ENCODE measurements around the gene GRAMD4. TPM values are rescaled to one million over a fixed set of nuclear protein-coding genes. Genes with fewer than 3 reads are reported as not detected.

Gene GRAMD4
- total RNA-seq, 1 experiment from 2014 or later, result 19.8 TPM

DNA sequence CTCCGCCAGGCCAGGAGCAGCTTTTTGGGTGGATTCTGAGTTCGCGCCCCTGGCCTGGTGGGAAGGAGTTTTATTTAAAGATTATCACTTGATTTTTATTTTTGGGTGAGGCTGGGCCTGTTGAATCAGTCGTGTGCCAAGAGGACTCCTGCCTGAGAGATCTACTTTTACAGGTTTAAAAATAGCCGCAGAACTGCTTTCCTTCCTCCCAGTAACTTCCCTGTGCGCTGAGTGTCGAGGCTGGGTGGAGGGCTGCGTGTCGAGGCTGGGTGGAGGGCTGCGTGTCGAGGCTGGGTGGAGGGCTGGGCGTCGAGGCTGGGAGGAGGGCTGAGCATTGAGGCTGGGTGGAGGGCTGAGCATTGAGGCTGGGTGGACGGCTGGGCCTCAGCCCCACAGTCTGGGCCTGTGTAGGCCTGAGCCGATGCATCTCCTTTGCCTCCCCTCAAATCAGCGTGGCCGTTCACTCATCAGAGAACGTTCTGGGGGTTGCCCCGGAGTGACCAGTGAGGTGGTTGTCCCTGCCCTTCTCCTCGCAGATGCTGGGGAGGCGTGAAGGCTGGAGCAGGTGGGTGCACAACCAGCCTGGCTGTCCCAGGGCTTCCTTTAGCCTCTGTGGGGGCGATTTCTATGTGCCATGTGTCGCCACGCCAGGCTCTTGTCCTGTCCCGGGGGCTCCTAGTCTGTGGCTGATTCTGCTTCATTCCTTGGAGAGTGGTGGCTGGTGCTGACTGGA, 30.1 kb downstream of the GRAMD4 start:
- H3K4me3 Mint-ChIP-seq, result no peak overlapping the region

More for the DNA sequence above, 30.1 kb downstream of the GRAMD4 start:
- no peak overlapping the region for H4K8ac ChIP-seq (replicated peaks; ENCODE audit: insufficient read length, low read depth, low read length)
- no peak overlapping the region for H3K4ac ChIP-seq (ENCODE audit: low read depth, low read length)
- H2AK5ac ChIP-seq (ENCODE audit: insufficient read length, low read length), result no peak overlapping the region
- no peak for DNase-seq
- no peak overlapping the region for H3K9ac ChIP-seq (ENCODE audit: extremely low read depth, insufficient read length, low read length)
- no peak overlapping the region for H3K56ac ChIP-seq (ENCODE audit: insufficient read length, low read depth, low read length)
- no peaks in the 10 kb centered on the region for H3K23me2 ChIP-seq (ENCODE audit: insufficient read length, low read depth, low read length, poor library complexity, severe bottlenecking)
- H4K20me1 ChIP-seq (ENCODE audit: control insufficient read depth, insufficient read depth, insufficient read length), result no peaks in the 10 kb centered on the region
- Mint-ChIP-seq H3K27me3 (ENCODE audit: low read depth) (no peaks in the 10 kb centered on the region), H3K27ac (peak overlapping the region in 2 of 3 experiments; percentile 12 to 77; a peak in 2 of 7 replicates), H3K4me1 (peaks cover 7 to 12% of the 10 kb centered on the region in 2 experiments), H3K9me3 (no peaks in the 10 kb centered on the region), H3K36me3 (ENCODE audit: insufficient read depth in 1 of 3, low read depth in 3 of 3) (peaks cover 0 to 3% (median 0%) of the 10 kb centered on the region in 3 experiments; a peak in 1 of 7 replicates)
- H3K27ac ChIP-seq (ENCODE audit: insufficient read length, low read depth, low read length), result no peak overlapping the region
- no peaks in the 10 kb centered on the region for H3K4me1 ChIP-seq (ENCODE audit: insufficient read depth, low read length)
- H2AFZ ChIP-seq (ENCODE audit: low read length), result no peak overlapping the region
- H3K18ac ChIP-seq (ENCODE audit: insufficient read length, low read depth, low read length), result no peak overlapping the region
- no peak overlapping the region for H3T11ph ChIP-seq (ENCODE audit: low read length)
- H4K91ac ChIP-seq (ENCODE audit: insufficient read length, low read depth, low read length), result no peak overlapping the region
- no peak overlapping the region for H2BK12ac ChIP-seq (ENCODE audit: insufficient read length, low read depth, low read length)
- no peaks in the 10 kb centered on the region for H3K9me3 ChIP-seq (ENCODE audit: control insufficient read depth, low read depth, low read length)
- H3K27me3 ChIP-seq (ENCODE audit: insufficient read depth, low read length), result no peaks in the 10 kb centered on the region
- no peaks in the 10 kb centered on the region for H3K79me1 ChIP-seq (ENCODE audit: insufficient read depth, low read depth, low read length, poor library complexity, severe bottlenecking)
- H3K23ac ChIP-seq (ENCODE audit: insufficient read length, low read depth, low read length), result no peak overlapping the region
- H3K14ac ChIP-seq (ENCODE audit: insufficient read depth, low read length), result no peak overlapping the region; the same call in 1 of the 2 replicates
- no peaks in the 10 kb centered on the region for H3K79me2 ChIP-seq (ENCODE audit: insufficient read depth, low read length)
- no CpG with 5 or more reads among the region's 25 CpGs for WGBS (ENCODE audit: extremely low coverage, insufficient read length, low lambda C conversion rate)
- H3K4me2 ChIP-seq (ENCODE audit: insufficient read depth, insufficient read length, low read length), result no peak overlapping the region
- H2BK20ac ChIP-seq (ENCODE audit: low read depth, low read length, poor library complexity, severe bottlenecking), result no peak overlapping the region
- TF ChIP-seq, protein P1, sequence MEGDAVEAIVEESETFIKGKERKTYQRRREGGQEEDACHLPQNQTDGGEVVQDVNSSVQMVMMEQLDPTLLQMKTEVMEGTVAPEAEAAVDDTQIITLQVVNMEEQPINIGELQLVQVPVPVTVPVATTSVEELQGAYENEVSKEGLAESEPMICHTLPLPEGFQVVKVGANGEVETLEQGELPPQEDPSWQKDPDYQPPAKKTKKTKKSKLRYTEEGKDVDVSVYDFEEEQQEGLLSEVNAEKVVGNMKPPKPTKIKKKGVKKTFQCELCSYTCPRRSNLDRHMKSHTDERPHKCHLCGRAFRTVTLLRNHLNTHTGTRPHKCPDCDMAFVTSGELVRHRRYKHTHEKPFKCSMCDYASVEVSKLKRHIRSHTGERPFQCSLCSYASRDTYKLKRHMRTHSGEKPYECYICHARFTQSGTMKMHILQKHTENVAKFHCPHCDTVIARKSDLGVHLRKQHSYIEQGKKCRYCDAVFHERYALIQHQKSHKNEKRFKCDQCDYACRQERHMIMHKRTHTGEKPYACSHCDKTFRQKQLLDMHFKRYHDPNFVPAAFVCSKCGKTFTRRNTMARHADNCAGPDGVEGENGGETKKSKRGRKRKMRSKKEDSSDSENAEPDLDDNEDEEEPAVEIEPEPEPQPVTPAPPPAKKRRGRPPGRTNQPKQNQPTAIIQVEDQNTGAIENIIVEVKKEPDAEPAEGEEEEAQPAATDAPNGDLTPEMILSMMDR (conservative IDR thresholded peaks at IDR 0.05), result no peak
- no peak overlapping the region for H4K5ac ChIP-seq (ENCODE audit: insufficient read length, low read depth, low read length)
- no peak overlapping the region for H2BK5ac ChIP-seq (ENCODE audit: insufficient read length, low read length)
- no peak overlapping the region for H2BK15ac ChIP-seq (ENCODE audit: low read depth, low read length)
- H2BK120ac ChIP-seq (ENCODE audit: low read depth, low read length, poor library complexity, severe bottlenecking), result no peak overlapping the region

Data from H9 (cell line).